Measurements from ENCODE around the gene ITIH5. TPM values are rescaled to one million over a fixed set of nuclear protein-coding genes. Genes with fewer than 3 reads are reported as not detected.

ITIH5 gene
- total and polyA plus RNA-seq, 2 of the 13 experiments (the other 11 are each of a cell fraction or from before 2014, with no cell fraction given): 4.7 to 8.9 TPM

DNA sequence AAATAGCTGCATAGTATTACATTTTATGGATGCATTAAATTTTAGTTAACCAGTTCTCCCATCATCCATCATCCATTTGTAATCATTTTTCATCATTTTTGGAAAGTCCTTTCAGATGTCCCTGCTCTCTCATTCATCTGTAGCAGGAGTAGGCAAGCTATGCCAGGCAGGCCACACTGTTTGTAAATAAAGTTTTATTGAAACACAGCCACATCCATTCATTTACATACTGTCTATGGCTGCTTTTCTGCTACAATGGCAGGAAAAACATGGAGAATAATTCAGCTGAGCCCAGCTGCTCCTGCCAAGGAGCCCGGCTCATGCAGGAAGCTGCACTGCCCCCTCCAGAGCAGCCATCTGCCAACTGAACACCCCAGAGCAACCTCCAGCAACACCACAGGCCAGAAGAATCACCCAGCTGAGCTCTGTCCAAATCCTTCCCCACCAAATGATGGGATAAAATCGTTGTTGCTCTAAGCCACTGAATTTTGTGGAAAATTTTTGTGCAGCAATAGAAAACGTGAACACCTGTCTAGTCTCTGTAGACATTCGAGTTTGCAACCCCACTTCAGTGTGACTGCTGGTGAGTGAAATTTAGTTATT, 19.6 kb downstream of the ITIH5 start (continued):
- TF ChIP-seq ZMYM4 (CRISPR knock-in tag; IDR thresholded peaks at IDR 0.05) (no peak), ZNF607 (CRISPR knock-in tag; IDR thresholded peaks at IDR 0.05; ENCODE audit: borderline replicate concordance) (no peak)

DNA sequence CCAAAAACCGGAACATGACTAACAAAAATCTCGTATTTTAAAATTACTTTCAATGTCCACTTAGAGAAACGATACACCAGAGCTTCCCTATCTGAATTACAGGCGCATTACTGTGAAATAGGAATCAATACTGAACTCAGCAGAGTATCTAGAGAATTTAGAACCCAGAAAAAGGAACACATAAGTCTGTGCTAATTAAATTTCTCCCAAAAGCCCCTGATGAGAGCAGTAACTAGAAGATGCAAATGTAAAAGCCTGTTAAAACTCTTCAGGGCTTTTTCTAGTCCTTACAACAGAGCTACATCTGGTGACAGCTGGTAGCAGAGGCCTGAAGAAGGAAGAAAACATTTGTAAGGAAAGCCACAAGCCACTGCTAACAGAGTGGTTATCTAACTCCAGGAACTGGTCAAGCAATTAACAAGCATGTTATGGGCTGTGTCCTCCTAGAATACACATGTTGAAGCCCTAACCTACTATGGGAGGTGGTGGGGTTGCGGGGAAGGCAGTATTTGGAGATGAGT, 24.2 kb downstream of the ITIH5 start:
- 77% methylated on average over 5 of the region's 5 CpGs for WGBS (ENCODE audit: low lambda C conversion rate)
- H3K36me3 ChIP-seq (replicated peaks in 1 of 2; ENCODE audit: control insufficient read depth in 1 of 2, insufficient read depth in 2 of 2, low read length in 2 of 2): no peaks in the 10 kb centered on the region; a peak in 1 of 5 replicates
- H3K9ac ChIP-seq (ENCODE audit: insufficient read depth, low read depth, low read length): no peak overlapping the region
- TF ChIP-seq HOXA7 (CRISPR knock-in tag; IDR thresholded peaks at IDR 0.05) (no peak), ZNF510 (CRISPR knock-in tag; IDR thresholded peaks at IDR 0.05; ENCODE audit: low read depth) (no peak), ZNF841 (CRISPR knock-in tag; IDR thresholded peaks at IDR 0.05; ENCODE audit: borderline replicate concordance) (no peak)
- TF ChIP-seq, protein P1, sequence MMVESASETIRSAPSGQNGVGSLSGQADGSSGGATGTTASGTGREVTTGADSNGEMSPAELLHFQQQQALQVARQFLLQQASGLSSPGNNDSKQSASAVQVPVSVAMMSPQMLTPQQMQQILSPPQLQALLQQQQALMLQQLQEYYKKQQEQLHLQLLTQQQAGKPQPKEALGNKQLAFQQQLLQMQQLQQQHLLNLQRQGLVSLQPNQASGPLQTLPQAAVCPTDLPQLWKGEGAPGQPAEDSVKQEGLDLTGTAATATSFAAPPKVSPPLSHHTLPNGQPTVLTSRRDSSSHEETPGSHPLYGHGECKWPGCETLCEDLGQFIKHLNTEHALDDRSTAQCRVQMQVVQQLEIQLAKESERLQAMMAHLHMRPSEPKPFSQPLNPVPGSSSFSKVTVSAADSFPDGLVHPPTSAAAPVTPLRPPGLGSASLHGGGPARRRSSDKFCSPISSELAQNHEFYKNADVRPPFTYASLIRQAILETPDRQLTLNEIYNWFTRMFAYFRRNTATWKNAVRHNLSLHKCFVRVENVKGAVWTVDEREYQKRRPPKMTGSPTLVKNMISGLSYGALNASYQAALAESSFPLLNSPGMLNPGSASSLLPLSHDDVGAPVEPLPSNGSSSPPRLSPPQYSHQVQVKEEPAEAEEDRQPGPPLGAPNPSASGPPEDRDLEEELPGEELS (CRISPR knock-in tag; IDR thresholded peaks at IDR 0.05): no peak
- no TSS peak for BruUV-seq (replicated peaks)
- in situ Hi-C loops (cut with HindIII; ENCODE audit: extremely low pct_ligation_motif_present, low pct_unique_long_range_greater_than_20kb): no loop called here
- ChIA-PET POLR2A (no interaction called here), CTCF (ENCODE audit: low intra/inter-chr PET ratio, low total read pairs) (no interaction called here)
- no peak overlapping the region for H3K4me2 ChIP-seq (ENCODE audit: low read depth, low read length)
- H3K4me3 ChIP-seq (replicated peaks in 1 of 3; ENCODE audit: insufficient read depth in 1 of 3, low read depth in 2 of 3, low read length in 3 of 3): no peak overlapping the region
- DNase-seq (ENCODE audit: low spot score) (no peak), ATAC-seq (no peak), FAIRE-seq (no peak)
- H3K9me3 ChIP-seq (ENCODE audit: low read length): no peaks in the 10 kb centered on the region
- H3K4me1 ChIP-seq (ENCODE audit: insufficient read depth, low read length): no peaks in the 10 kb centered on the region
- no peaks in the 10 kb centered on the region for H3K79me2 ChIP-seq (ENCODE audit: insufficient read depth, low read length)
- intact Hi-C loops (cut with micrococcal nuclease; ENCODE audit: unreplicated experiment): no loop called here
- H3K27me3 ChIP-seq (ENCODE audit: control insufficient read depth in 1 of 2, insufficient read depth in 2 of 2, low read length in 2 of 2): no peaks in the 10 kb centered on the region
- H4K20me1 ChIP-seq (ENCODE audit: insufficient read depth, low read length): no peaks in the 10 kb centered on the region
- no peak overlapping the region for H2AFZ ChIP-seq (ENCODE audit: low read length)
- H3K27ac ChIP-seq (ENCODE audit: extremely low read length, insufficient read depth, low read length): no peak overlapping the region
